Stimulated activated CD4-positive, alpha-beta T cell treated with anti-CD3 and anti-CD28 coated beads, Interleukin-12 subunit alpha, Interleukin-12 subunit beta, amount 100 ng/mL, for 48 hours (primary cell): ENCODE data around the gene KLHL3.
"Not testable (repeated sequence)": the region's sequence is repeated elsewhere in the genome, so short reads cannot be mapped to it uniquely, and the experiment has no call there.

ENCODE experiments used
- DNase-seq, 3 donors: peaks; one replicate each; pipeline ENCODE4 v3.0.0-alpha.2; 2020; ENCODE audit warnings: low read depth in 2 of 3, low spot score in 1 of 3

The KLHL3 gene, protein sequence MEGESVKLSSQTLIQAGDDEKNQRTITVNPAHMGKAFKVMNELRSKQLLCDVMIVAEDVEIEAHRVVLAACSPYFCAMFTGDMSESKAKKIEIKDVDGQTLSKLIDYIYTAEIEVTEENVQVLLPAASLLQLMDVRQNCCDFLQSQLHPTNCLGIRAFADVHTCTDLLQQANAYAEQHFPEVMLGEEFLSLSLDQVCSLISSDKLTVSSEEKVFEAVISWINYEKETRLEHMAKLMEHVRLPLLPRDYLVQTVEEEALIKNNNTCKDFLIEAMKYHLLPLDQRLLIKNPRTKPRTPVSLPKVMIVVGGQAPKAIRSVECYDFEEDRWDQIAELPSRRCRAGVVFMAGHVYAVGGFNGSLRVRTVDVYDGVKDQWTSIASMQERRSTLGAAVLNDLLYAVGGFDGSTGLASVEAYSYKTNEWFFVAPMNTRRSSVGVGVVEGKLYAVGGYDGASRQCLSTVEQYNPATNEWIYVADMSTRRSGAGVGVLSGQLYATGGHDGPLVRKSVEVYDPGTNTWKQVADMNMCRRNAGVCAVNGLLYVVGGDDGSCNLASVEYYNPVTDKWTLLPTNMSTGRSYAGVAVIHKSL

DNA sequence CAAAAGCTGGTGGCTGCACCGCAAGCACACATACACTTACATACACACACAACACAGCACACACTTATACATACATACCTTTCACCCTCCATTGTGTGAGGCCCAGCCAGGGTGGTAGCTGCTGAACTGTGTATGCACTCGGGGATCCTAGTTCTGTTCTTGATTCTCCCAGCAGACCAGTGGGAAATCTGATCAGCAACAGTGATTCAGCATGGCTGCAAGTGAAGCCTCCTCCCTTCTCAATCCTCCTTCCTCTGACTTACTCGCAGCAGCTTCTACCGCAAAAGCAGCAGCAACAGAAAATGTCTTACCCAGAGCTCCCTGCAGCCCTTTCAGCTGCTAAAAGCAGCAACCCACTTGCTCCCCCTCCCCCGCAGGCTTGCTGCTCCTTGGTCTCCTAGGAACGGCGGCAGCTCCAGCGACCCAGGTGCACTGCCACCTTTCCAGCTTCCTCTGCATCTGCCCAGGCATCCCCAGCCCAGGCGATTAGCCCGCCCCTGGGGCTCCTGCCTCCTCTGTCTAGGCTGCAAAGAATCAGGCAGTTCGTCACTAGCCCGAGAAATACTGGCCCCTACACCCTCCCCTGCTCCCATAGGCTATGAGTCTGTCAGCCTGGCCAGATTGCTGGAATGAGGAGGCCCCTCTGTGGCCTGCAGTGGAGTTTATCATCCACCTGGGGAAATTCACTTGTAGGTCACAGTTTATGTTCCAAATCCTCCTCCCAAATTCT, at the start of gene KLHL3:
Gene KLHL3, minus strand, starts transcription at position 535 of the 730 bp plus-strand sequence. Its CDS starts 443 bp downstream, at position 92.
- peak in 1 of 3 donors; percentile 12 for DNase-seq

- no peak for DNase-seq
Observed at GRCh38 chr5:137782984-137783536, 47.2 kb upstream of the KLHL3 start.

DNA sequence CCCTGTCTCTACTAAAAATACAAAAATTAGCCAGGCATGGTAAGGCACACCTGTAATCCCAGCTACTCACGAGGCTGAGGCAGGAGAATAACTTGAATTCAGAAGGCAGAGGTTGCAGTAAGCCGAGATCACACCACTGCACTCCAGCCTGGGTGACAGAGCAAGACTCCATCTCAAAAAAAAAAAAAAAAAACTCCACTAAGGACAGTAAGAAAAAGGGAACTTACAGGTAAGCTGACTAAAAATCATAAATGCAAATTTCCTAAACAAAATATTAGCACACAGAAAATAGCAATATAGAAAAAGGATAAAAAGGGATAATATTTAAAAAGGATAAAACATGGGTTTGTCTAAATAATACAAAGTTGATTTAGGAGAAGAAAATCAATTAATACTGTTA, 46.2 kb upstream of the KLHL3 start:
- DNase-seq = no peak

GRCh38 chr5:137778772-137779564, 43.1 kb upstream of the KLHL3 start:
- peak in 1 of 3 donors; percentile 11 for DNase-seq

GRCh38 chr5:137767937-137768336, 32.0 kb upstream of the KLHL3 start:
- DNase-seq = not testable (repeated sequence)

DNA sequence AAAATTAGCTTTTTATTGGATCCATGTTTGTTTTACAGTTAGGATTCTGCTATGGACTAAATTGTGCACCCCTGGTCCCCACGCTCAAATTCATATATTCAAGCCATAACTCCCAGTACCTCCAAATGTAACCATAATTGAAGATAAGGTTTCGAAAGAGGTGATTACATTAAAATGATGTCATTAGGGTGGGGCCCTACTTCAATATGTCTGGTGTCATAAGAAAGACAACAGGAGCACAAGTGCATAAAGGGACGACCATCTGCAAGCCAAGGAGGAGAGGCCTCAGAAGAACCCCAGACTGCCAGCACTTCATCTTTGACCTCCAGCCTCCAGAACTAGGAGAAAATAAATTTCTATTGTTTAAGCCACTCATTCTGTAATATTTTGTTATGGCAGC, 25.7 kb upstream of the KLHL3 start:
- DNase-seq = no peak

- no peak for DNase-seq
Observed at GRCh38 chr5:137760719-137761516, 25.0 kb upstream of the KLHL3 start.

DNA sequence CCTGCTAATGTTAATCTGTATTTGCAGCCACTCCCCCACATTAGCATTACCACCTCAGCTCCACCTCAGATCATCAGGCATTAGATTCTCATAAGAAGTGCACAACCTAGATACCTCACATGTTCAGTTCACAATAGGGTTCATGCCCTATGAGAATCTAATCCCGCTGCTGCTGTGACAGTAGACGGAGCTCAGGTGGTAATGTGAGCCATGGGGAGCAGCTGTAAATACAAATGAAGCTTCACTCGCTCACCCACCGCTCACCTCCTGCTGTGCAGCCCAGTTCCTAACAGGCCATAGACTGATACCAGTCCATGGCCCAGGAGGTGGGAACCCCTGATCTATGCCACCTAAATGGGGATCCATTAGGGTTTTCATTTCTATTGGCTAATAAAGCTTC, 24.4 kb upstream of the KLHL3 start:
- no peak for DNase-seq

GRCh38 chr5:137758715-137759306, 22.9 kb upstream of the KLHL3 start:
- no peak for DNase-seq

GRCh38 chr5:137758121-137758520, 22.2 kb upstream of the KLHL3 start:
- no peak for DNase-seq

- DNase-seq = no peak
Observed at GRCh38 chr5:137757634-137758033, 21.7 kb upstream of the KLHL3 start.

DNA sequence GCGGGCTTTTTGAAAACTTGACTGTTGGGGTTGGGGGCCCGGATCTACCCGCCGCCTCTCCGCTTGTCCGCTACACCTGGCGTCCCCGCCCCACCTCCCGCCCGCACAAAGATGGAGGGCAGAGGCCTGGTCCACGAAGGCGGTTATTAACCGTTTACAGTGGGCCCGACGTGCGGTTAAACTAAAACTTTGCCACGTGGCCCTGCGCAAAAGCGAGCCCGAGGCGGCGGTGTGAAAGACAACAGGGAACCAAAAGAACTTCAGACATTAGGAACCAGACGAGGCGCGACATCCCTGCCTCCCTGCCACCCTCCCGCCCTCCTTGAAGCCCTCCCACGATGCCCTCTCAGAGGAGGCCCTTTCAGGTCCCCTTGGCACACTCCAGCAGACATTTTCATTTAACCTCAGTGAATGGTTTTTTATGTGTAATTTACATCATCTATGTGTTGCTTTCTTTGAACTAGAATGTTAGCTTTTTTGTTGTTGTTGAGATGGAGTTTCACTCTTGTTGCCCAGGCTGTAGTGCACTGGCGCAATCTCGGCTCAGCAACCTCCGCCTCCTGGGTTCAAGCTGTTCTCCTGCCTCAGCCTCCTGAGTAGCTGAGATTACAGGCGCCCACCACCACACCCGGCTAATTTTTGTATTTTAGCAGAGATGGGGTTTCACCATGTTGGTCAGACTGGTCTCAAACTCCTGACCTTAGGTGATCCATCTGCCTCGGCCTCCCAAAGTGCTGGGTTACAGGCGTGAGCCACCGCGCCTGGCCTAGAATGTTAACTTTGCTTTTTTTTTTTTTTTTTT, 19.3 kb upstream of the KLHL3 start:
- no peak for DNase-seq

GRCh38 chr5:137754188-137754960, 18.5 kb upstream of the KLHL3 start, which contains the start of gene HNRNPA0:
Gene HNRNPA0, minus strand, starts transcription at chr5:137754363. Its CDS starts 297 bp downstream, at chr5:137754066.
- peak; percentile 93 to 95 (median 94) for DNase-seq

GRCh38 chr5:137753691-137754187, 17.9 kb upstream of the KLHL3 start:
- DNase-seq = peak in 2 of 3 donors; percentile 15 to 30

DNA sequence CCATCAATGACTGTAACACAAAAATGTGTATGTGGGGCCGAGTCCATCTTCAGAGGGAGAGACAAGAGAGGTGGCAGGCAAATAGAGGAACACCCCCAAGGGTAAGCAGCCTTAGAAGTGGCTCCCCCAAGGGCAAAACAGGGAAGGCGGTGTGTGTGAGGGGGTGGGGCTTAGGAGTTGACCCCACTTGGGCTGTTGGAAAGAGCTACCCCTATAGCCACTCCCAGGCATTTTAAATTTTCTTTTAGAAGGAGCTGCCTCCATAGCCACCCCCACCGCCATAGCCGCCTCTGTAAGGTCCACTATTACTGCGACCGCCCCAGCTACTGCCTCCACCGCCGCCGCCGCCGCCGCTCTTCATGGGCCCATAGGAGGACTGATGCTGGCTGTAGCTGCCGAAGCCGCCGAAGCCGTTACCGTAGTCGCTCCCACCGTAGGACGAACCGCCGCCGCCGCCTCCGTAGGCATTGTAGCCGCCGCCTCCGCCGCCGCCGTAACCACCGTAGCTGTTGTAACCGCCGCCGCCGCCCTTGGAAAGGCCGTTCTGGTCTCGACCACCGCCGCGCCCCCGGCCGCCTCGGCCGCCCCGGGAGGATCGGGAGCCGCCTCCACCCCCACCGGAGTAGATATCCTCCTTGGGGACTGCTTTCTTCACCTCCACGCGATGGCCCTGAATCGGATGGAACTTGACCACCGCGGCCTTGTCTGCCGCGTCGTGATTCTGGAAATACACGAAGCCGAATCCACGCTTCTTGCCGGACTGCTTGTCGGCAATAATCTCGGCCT, 17.2 kb upstream of the KLHL3 start:
- DNase-seq = peak in 1 of 3 donors; percentile 23

GRCh38 chr5:137751869-137752491, 16.1 kb upstream of the KLHL3 start:
- no peak for DNase-seq
